Right lobe of liver (tissue), 6 donors: Measurements from ENCODE around the gene GPR18. TPM values are rescaled to one million over a fixed set of nuclear protein-coding genes. Genes with fewer than 3 reads are reported as not detected.

Experiments used
- ATAC-seq, 4 donors: fragments of 200-7000 bp; cut with Tn5 transposase; one replicate each; pipeline ENCODE4 v1.9.1; 2020; ENCODE audit warnings: mild to moderate bottlenecking in 4 of 4, moderate library complexity in 4 of 4
- DNase-seq, 3 donors: peaks; one replicate each; pipeline ENCODE4 v3.0.0-alpha.2; 2020
- H3K27ac ChIP-seq, 3 donors: fragments of 200-600 bp; one replicate each; pipeline ENCODE4 v1.8.0; 2022
- H3K27me3 ChIP-seq, 2 donors: fragments of 200-600 bp; one replicate each; pipeline ENCODE4 v1.8.0; 2022
- H3K36me3 ChIP-seq, 4 donors: fragments of 200-600 bp; sonication (generic) in 1 of 4; one replicate each; pipeline versions ENCODE4 v1.5.1 to v1.8.0; 2017 to 2022; ENCODE audit warnings: control low read depth in 1 of 4
- H3K4me1 ChIP-seq, 4 donors: fragments of 200-600 bp; sonication (generic) in 1 of 4; one replicate each; pipeline versions ENCODE4 v1.5.1 to v1.8.0; 2017 to 2022; ENCODE audit warnings: control low read depth in 1 of 4
- H3K4me3 ChIP-seq, 3 donors: fragments of 200-600 bp; one replicate each; pipeline ENCODE4 v1.8.0; 2022
- H3K9me3 ChIP-seq, 4 donors: fragments of 200-600 bp; sonication (generic) in 1 of 4; one replicate each; pipeline versions ENCODE4 v1.5.1 to v1.8.0; 2017 to 2022; ENCODE audit warnings: control low read depth in 1 of 4
- CTCF ChIP-seq, 4 donors: fragments of 200-600 bp in 3 of 4; fragments of 450-650 bp in 1 of 4; IDR thresholded peaks; one replicate each; pipeline versions ENCODE4 v1.5.1 to v1.8.0; 2016 to 2022; ENCODE audit warnings: antibody characterized with exemption in 4 of 4, mild to moderate bottlenecking in 2 of 4
- POLR2A ChIP-seq: fragments of 450-650 bp; IDR thresholded peaks from one replicate; pipeline ENCODE4 v1.6.1; 2017; ENCODE audit warnings: antibody characterized with exemption, mild to moderate bottlenecking
- WGBS: methylation state at CpG from one replicate; pipeline ENCODE4 v1.1.6; 2018; ENCODE audit warnings: low coverage, low lambda C conversion rate; ENCODE audit not compliant: insufficient coverage; ENCODE audit errors: missing lambda C conversion rate; 5-methylcytosine and 5-hydroxymethylcytosine counted together
- intact Hi-C, 2 donors: fragments of 100-400 bp; cut with DNase I; formaldehyde crosslinking; loops; one replicate each; pipeline versions ENCODE4 v1.11.2 to v1.14.1; 2022
- total RNA-seq, 6 experiments: library from RNA; depleted of rRNA in 2 of 6; stranded (reverse); fragments of >200 nt in 2 of 6; fragmentation: NEBNext Ultra II Directional in 3 of 6; extraction: Animal tissue kit (Norgen Biotek cat#: 25700) in 3 of 6; gene quantifications; one replicate each; pipeline versions ENCODE4 v1.1.0 to v1.2.4, GENCODE V29; 2016 to 2023
- donor health status: DM: no; HTN: yes; CAD: no.
- donor health status: DM: no; HTN: no; CAD: no.
- donor health status: DM: no; HTN: no; CAD: no.
- donor health status: DM: no; HTN: yes; CAD: no.
- donor health status: DM: no; HTN: yes; CAD: no.

GPR18 gene
- total RNA-seq, 6 experiments from 2014 or later = 0.13 to 0.17 TPM; not detected in 4

- no peaks in the 10 kb centered on the region for H3K9me3 ChIP-seq
- no peak for ATAC-seq
Measured at GRCh38 chr13:99273128-99273527, 14.9 kb upstream of the GPR18 start.

GRCh38 chr13:99272481-99272880 is 14.3 kb upstream of the GPR18 start:
- no peak overlapping the region for H3K27ac ChIP-seq
- 100% methylated on average over 2 of the region's 2 CpGs for WGBS
- no peak overlapping the region for H3K4me3 ChIP-seq
- ATAC-seq = no peak
- no peaks in the 10 kb centered on the region for H3K36me3 ChIP-seq
- H3K4me1 ChIP-seq = peaks cover 0 to 4% (median 0%) of the 10 kb centered on the region in 4 donors
- intact Hi-C loops = no loop called here
- H3K27me3 ChIP-seq = no peaks in the 10 kb centered on the region
- TF ChIP-seq POLR2A (no peak), CTCF (IDR thresholded peaks at IDR 0.05) (no peak)
- DNase-seq = no peak
- no peaks in the 10 kb centered on the region for H3K9me3 ChIP-seq

More at GRCh38 chr13:99273128-99273527, 14.9 kb upstream of the GPR18 start:
- Histone ChIP-seq H3K36me3 (no peaks in the 10 kb centered on the region), H3K4me1 (peaks cover 0 to 7% (median under 1%) of the 10 kb centered on the region in 4 donors), H3K27ac (no peak overlapping the region), H3K4me3 (no peak overlapping the region), H3K27me3 (no peaks in the 10 kb centered on the region)
- no peak for DNase-seq
- intact Hi-C loops = no loop called here
- WGBS = 78% methylated on average over 2 of the region's 2 CpGs
- TF ChIP-seq CTCF (IDR thresholded peaks at IDR 0.05) (no peak), POLR2A (no peak)

- H3K9me3 ChIP-seq = no peaks in the 10 kb centered on the region
- H3K4me1 ChIP-seq = peaks cover 0 to 4% (median 0%) of the 10 kb centered on the region in 4 donors
- intact Hi-C loops = no loop called here
- H3K27me3 ChIP-seq = no peaks in the 10 kb centered on the region
- no peak for DNase-seq
- TF ChIP-seq POLR2A = no peak
- TF ChIP-seq CTCF (IDR thresholded peaks at IDR 0.05) = no peak
- no peak overlapping the region for H3K4me3 ChIP-seq
- ATAC-seq = no peak
- 60% methylated on average over 3 of the region's 3 CpGs for WGBS
- H3K27ac ChIP-seq = no peak overlapping the region
- no peaks in the 10 kb centered on the region for H3K36me3 ChIP-seq
Measured at GRCh38 chr13:99271249-99271648, 13.1 kb upstream of the GPR18 start.

GRCh38 chr13:99270518-99270917 is 12.3 kb upstream of the GPR18 start:
- ATAC-seq (no peak), DNase-seq (no peak)
- H3K27me3 ChIP-seq = no peaks in the 10 kb centered on the region
- no peak overlapping the region for H3K4me3 ChIP-seq
- H3K27ac ChIP-seq = no peak overlapping the region
- no peak for TF ChIP-seq POLR2A
- no peak for TF ChIP-seq CTCF (IDR thresholded peaks at IDR 0.05)
- H3K9me3 ChIP-seq = no peaks in the 10 kb centered on the region
- peaks cover 0 to 4% (median 0%) of the 10 kb centered on the region in 4 donors for H3K4me1 ChIP-seq
- 67% methylated on average over 2 of the region's 2 CpGs for WGBS
- no peaks in the 10 kb centered on the region for H3K36me3 ChIP-seq
- intact Hi-C loops = no loop called here
